ENCODE measurements around the gene CASP7.

DNA sequence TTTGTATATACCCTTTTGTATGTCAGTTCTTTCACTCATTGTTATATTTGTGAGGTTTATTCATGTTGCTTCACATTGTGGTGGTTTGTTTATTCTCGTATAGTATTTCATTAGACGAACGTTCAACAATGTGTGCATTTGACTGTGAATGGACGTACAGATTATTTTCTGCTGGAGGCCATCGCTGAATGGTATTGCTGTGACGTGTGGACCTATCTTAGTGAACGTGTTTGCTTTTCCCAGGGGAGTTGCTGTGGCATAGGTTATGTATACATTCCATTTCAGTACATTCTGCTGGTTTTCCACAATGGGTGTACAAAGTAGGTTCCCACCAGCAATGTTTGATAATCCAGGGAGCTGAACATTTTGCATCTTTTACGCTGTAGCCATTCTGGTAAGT, 40.7 kb downstream of the CASP7 start:
- TF ChIP-seq CTCF (IDR thresholded peaks at IDR 0.05) (no peak), EZH2 (IDR thresholded peaks at IDR 0.05; ENCODE audit: borderline replicate concordance, insufficient read depth, low read depth, low read length, poor library complexity, severe bottlenecking) (no peak)

All from B cell (primary cell).